ENCODE measurements around the gene TAF15.

DNA sequence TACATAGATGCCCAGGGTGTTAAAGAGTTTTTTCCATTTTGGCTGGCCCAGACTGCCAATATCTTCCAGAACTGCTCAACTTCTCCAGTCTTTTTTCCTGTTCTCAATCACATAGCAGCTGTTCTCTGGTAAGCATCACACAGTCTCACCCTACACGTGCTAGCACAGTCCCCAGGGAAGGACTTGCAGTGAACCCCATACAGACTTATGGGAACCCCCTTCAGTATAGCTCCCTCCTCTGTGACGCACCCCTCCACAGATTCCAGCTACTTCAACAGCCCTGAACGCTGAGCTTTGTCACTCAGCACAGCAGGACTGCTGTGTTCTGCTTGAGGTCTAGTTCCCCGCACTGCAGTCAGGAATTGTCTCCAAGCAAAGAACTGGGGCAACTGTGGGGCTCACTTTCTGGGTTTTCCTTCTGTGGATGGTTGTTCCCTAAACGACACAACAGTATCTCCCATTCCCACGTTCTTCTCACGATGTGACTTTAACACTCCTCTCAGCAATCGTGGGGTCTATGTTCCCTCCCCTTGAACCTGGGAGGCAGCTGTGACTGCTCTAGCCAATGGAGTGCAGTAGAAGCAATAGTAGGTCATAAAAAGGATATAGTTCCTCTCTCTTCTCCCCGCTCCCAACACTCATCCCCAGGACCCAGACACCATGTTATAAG is 17.5 kb upstream of the TAF15 start:
- TF ChIP-seq CTCF (conservative IDR thresholded peaks at IDR 0.05; ENCODE audit: low read length) = no peak
- no peak for TF ChIP-seq EZH2phosphoT487 (IDR thresholded peaks at IDR 0.05; ENCODE audit: borderline replicate concordance)

Data from Loucy (cell line).